IMR-90 (cell line): ENCODE data around the gene SH2D4B. TPM values are rescaled to one million over a fixed set of nuclear protein-coding genes. Genes with fewer than 3 reads are reported as not detected.

ENCODE experiments used
- ATAC-seq: fragments of 200-7000 bp; cut with Tn5 transposase; 2 replicates; pipeline ENCODE4 v1.9.1; 2020; ENCODE audit warnings: low read depth, mild to moderate bottlenecking, moderate library complexity
- BruUV-seq: library from RNA; stranded (reverse); fragments of 400-500 nt; replicated peaks from 2 replicates; lab custom pipeline; 2021; lab: Mats Ljungman, UMichigan
- CTCF ChIA-PET: fragments of 300-600 bp; formaldehyde crosslinking; extraction: SDS; loops from one replicate; lab custom pipeline; 2021; ENCODE audit warnings: antibody characterized with exemption; lab: Yijun Ruan, JAX
- POLR2A ChIA-PET: fragments of 300-600 bp; sonication (Branson Sonifier 250); formaldehyde crosslinking; loops from one replicate; lab custom pipeline; 2022; ENCODE audit warnings: antibody characterized with exemption; ENCODE audit not compliant: unreplicated experiment; lab: Charles Lee
- DNase-seq: peaks from one replicate; pipeline ENCODE4 v3.0.0; 2013
- H2AFZ ChIP-seq: replicated peaks from 2 replicates; pipeline ENCODE3; 2013; ENCODE audit warnings: low read length, mild to moderate bottlenecking; ENCODE audit not compliant: poor library complexity
- H2AK5ac ChIP-seq: 2 replicates; pipeline ENCODE4 v1.6.1; 2013; ENCODE audit warnings: low read depth, low read length, inconsistent platforms
- H2AK9ac ChIP-seq: replicated peaks from 2 replicates; pipeline ENCODE3; 2013; ENCODE audit warnings: mild to moderate bottlenecking, low read depth, low read length, moderate library complexity; ENCODE audit not compliant: poor library complexity
- H2BK120ac ChIP-seq: 2 replicates; pipeline ENCODE4 v1.6.1; 2013; ENCODE audit warnings: low read depth, low read length, inconsistent platforms
- H2BK15ac ChIP-seq: 3 replicates; pipeline ENCODE4 v1.6.1; 2013; ENCODE audit warnings: low read depth, low read length, inconsistent platforms
- H2BK20ac ChIP-seq: 2 replicates; pipeline ENCODE4 v1.6.1; 2013; ENCODE audit warnings: low read depth, mild to moderate bottlenecking, inconsistent platforms, low read length, moderate library complexity
- H2BK5ac ChIP-seq: 2 replicates; pipeline ENCODE4 v1.6.1; 2013; ENCODE audit warnings: mild to moderate bottlenecking, low read depth, low read length, inconsistent platforms; ENCODE audit not compliant: poor library complexity, severe bottlenecking
- H3K14ac ChIP-seq: replicated peaks from 2 replicates; pipeline ENCODE4 v1.6.1; 2013; ENCODE audit warnings: low read depth, low read length, inconsistent platforms
- H3K18ac ChIP-seq: 2 replicates; pipeline ENCODE4 v1.6.1; 2013; ENCODE audit warnings: low read depth, low read length, control low read depth
- H3K23ac ChIP-seq: 2 replicates; pipeline ENCODE4 v1.6.1; 2013; ENCODE audit warnings: low read depth, low read length, inconsistent platforms
- H3K27ac ChIP-seq: 2 replicates; pipeline ENCODE4 v1.5.1; 2013; ENCODE audit warnings: mild to moderate bottlenecking, control low read depth, low read length; ENCODE audit not compliant: insufficient read depth
- H3K27me3 ChIP-seq: 2 replicates; pipeline ENCODE4 v1.6.1; 2013; ENCODE audit warnings: low read length; ENCODE audit not compliant: control insufficient read depth, insufficient read depth
- H3K36me3 ChIP-seq: 2 replicates; pipeline ENCODE4 v1.6.1; 2013; ENCODE audit warnings: low read length, mixed read lengths; ENCODE audit not compliant: control insufficient read depth, insufficient read depth
- H3K4ac ChIP-seq: 2 replicates; pipeline ENCODE4 v1.6.1; 2013; ENCODE audit warnings: low read depth, low read length, inconsistent platforms
- H3K4me1 ChIP-seq: 2 replicates; pipeline ENCODE4 v1.6.1; 2013; ENCODE audit warnings: low read length, mixed read lengths; ENCODE audit not compliant: control insufficient read depth, insufficient read depth
- H3K4me2 ChIP-seq: 2 replicates; pipeline ENCODE4 v1.6.1; 2013; ENCODE audit warnings: low read depth, mild to moderate bottlenecking, control low read depth, low read length, moderate library complexity
- H3K4me3 ChIP-seq: 2 replicates; pipeline ENCODE4 v1.5.1; 2013; ENCODE audit warnings: low read depth, mild to moderate bottlenecking, control low read depth, low read length, moderate library complexity; ENCODE audit not compliant: insufficient read depth
- H3K56ac ChIP-seq: 2 replicates; pipeline ENCODE4 v1.6.1; 2013; ENCODE audit warnings: low read length, inconsistent platforms; ENCODE audit not compliant: insufficient read depth; ENCODE audit errors: extremely low read depth
- H3K79me1 ChIP-seq, 2 experiments: 2 replicates each; pipeline ENCODE4 v1.6.1; 2013; ENCODE audit warnings: low read length in 2 of 2, inconsistent platforms in 1 of 2, low read depth in 1 of 2
- H3K9ac ChIP-seq: 2 replicates; pipeline ENCODE4 v1.6.1; 2013; ENCODE audit warnings: low read depth, low read length, control low read depth
- H3K9me1 ChIP-seq: 2 replicates; pipeline ENCODE4 v1.6.1; 2013; ENCODE audit warnings: low read length, inconsistent platforms; ENCODE audit not compliant: insufficient read depth
- H3K9me3 ChIP-seq: 2 replicates; pipeline ENCODE4 v1.6.1; 2013; ENCODE audit warnings: low read length; ENCODE audit not compliant: control insufficient read depth, insufficient read depth
- H4K20me1 ChIP-seq: 2 replicates; pipeline ENCODE4 v1.6.1; 2013; ENCODE audit warnings: low read length, inconsistent platforms; ENCODE audit not compliant: insufficient read depth
- H4K5ac ChIP-seq: 2 replicates; pipeline ENCODE4 v1.6.1; 2013; ENCODE audit warnings: mild to moderate bottlenecking, low read depth, low read length, control low read depth
- H4K8ac ChIP-seq, 2 experiments: 2 replicates each; pipeline ENCODE4 v1.6.1; 2013; ENCODE audit warnings: low read depth in 2 of 2, low read length in 2 of 2, control low read depth in 1 of 2, inconsistent platforms in 1 of 2
- H4K91ac ChIP-seq: 2 replicates; pipeline ENCODE4 v1.6.1; 2013; ENCODE audit warnings: low read depth, low read length, inconsistent platforms; ENCODE audit not compliant: insufficient read depth
- BHLHE40 ChIP-seq: fragments of 150-350 bp; IDR thresholded peaks from 2 replicates; pipeline ENCODE4 v1.6.1; 2016; ENCODE audit warnings: mild to moderate bottlenecking, low read depth, low read length
- CHD1 ChIP-seq: IDR thresholded peaks from 2 replicates; pipeline ENCODE4 v1.6.1; 2012; ENCODE audit warnings: low read depth, low read length, improper control_type of control experiment
- ELK1 ChIP-seq: fragments of 150-350 bp; IDR thresholded peaks from 2 replicates; pipeline ENCODE4 v1.6.1; 2016; ENCODE audit warnings: low read depth, mild to moderate bottlenecking, low read length, moderate library complexity, borderline replicate concordance
- FOS ChIP-seq: fragments of 150-350 bp; IDR thresholded peaks from 2 replicates; pipeline ENCODE4 v1.6.1; 2016; ENCODE audit warnings: low read depth, low read length
- MAFK ChIP-seq: IDR thresholded peaks from 2 replicates; pipeline ENCODE4 v1.6.1; 2012; ENCODE audit warnings: low read depth, low read length, improper control_type of control experiment
- MAZ ChIP-seq: IDR thresholded peaks from 2 replicates; pipeline ENCODE4 v1.6.1; 2012; ENCODE audit warnings: low read depth, mild to moderate bottlenecking, low read length, improper control_type of control experiment, moderate library complexity, borderline replicate concordance
- MXI1 ChIP-seq: IDR thresholded peaks from 2 replicates; pipeline ENCODE4 v1.6.1; 2012; ENCODE audit warnings: low read depth, mild to moderate bottlenecking, low read length, moderate library complexity, borderline replicate concordance
- RAD21 ChIP-seq: IDR thresholded peaks from 2 replicates; pipeline ENCODE4 v1.6.1; 2012; ENCODE audit warnings: low read length, improper control_type of control experiment
- RCOR1 ChIP-seq: IDR thresholded peaks from 2 replicates; pipeline ENCODE4 v1.6.1; 2012; ENCODE audit warnings: mild to moderate bottlenecking, low read length, improper control_type of control experiment; ENCODE audit not compliant: insufficient replicate concordance
- SMC3 ChIP-seq: fragments of 150-350 bp; IDR thresholded peaks from 2 replicates; pipeline ENCODE4 v1.6.1; 2016; ENCODE audit warnings: low read depth, mild to moderate bottlenecking, antibody characterized with exemption, low read length, moderate library complexity
- WGBS, 2 experiments: methylation state at CpG; one replicate each; pipeline versions ENCODE4 v1.1.5 to v1.1.7; 2013; ENCODE audit warnings: missing lambda C conversion rate in 2 of 2; ENCODE audit not compliant: insufficient read length in 1 of 2; ENCODE audit errors: extremely low coverage in 2 of 2; 5-methylcytosine and 5-hydroxymethylcytosine counted together
- dilution Hi-C: fragments of 300-500 bp; cut with HindIII; formaldehyde crosslinking; loops from one replicate; pipeline ENCODE4 v1.14.3; 2018; ENCODE audit warnings: low sequenced_read_pairs; ENCODE audit not compliant: unreplicated experiment
- in situ Hi-C: fragments of 300-500 bp; cut with MboI; formaldehyde crosslinking; loops from 3 replicates; pipeline ENCODE4 v1.14.3; 2019; ENCODE audit warnings: low sequenced_read_pairs, inconsistent platforms, mixed read lengths
- intact Hi-C: fragments of 100-400 bp; cut with micrococcal nuclease; formaldehyde crosslinking; loops from 2 replicates; pipeline ENCODE4 v1.10.0; 2022
- polyA plus RNA-seq, 3 experiments: library from polyadenylated mRNA; depleted of rRNA; stranded (reverse); fragments of >200 nt; gene quantifications; 2 replicates each; pipeline ENCODE4 v1.2.3, GENCODE V29; 2012; ENCODE audit warnings: low replicate concordance in 1 of 3
- total RNA-seq: library from RNA; depleted of rRNA; stranded (reverse); fragments of >200 nt; gene quantifications from 2 replicates; pipeline ENCODE4 v1.2.3, GENCODE V29; 2012
- TF ChIP-seq, protein P1 (sequence below): conservative IDR thresholded peaks from 2 replicates; pipeline ENCODE4 v1.5.1; 2012; ENCODE audit warnings: mild to moderate bottlenecking, low read depth, low read length, improper control_type of control experiment

SH2D4B gene
- total and polyA plus RNA-seq, 2 of the 4 experiments (the other 2 are of a cell fraction), result not detected

DNA sequence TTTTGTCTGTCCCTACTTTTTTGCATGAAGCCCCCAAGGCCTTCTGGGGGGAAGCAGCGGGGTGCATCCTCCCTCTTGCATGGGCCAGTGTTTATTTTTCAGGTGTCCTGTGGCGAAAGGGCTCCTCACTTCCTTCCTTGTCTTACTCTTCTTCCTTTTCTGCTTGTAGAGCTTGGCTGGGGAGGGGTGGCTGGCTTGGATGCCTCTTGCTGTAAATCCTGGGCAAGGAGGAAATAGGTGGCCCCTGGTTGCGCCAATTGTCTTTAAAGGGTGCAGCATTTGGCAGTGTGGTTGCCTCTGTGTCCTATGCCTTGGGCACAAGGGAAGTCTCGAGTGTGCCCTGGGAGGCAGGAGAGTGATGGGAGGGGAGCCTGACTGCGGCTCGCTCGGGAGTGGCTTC is 95.0 kb downstream of the SH2D4B start:
- no peak overlapping the region for H2BK120ac ChIP-seq
- no peak overlapping the region for H2BK20ac ChIP-seq
- POLR2A ChIA-PET, result no interaction called here
- H2AK5ac ChIP-seq, result no peak overlapping the region
- H3K4me1 ChIP-seq, result no peaks in the 10 kb centered on the region
- no peak overlapping the region for H3K56ac ChIP-seq
- no peak overlapping the region for H3K4me2 ChIP-seq
- in situ Hi-C loops (no loop called here), dilution Hi-C loops (no loop called here), intact Hi-C loops (no loop called here)
- no TSS peak for BruUV-seq
- H3K27me3 ChIP-seq, result no peaks in the 10 kb centered on the region
- H3K18ac ChIP-seq, result no peak overlapping the region
- H2BK15ac ChIP-seq, result no peak overlapping the region
- no peak overlapping the region for H2BK5ac ChIP-seq
- H4K5ac ChIP-seq, result no peak overlapping the region
- no peaks in the 10 kb centered on the region for H4K20me1 ChIP-seq
- 29% methylated on average over 2 of the region's 7 CpGs; no CpG with 5 or more reads in 1 of the 2 experiments for WGBS, 2 experiments
- no peaks in the 10 kb centered on the region for H3K9me1 ChIP-seq
- no peak overlapping the region for H3K23ac ChIP-seq
- H3K9me3 ChIP-seq, result no peaks in the 10 kb centered on the region; the same call in 1 of the 2 replicates
- CTCF ChIA-PET, result no interaction called here
- no peak for TF ChIP-seq SMC3
- TF ChIP-seq CHD1, result no peak
- TF ChIP-seq, protein P1, sequence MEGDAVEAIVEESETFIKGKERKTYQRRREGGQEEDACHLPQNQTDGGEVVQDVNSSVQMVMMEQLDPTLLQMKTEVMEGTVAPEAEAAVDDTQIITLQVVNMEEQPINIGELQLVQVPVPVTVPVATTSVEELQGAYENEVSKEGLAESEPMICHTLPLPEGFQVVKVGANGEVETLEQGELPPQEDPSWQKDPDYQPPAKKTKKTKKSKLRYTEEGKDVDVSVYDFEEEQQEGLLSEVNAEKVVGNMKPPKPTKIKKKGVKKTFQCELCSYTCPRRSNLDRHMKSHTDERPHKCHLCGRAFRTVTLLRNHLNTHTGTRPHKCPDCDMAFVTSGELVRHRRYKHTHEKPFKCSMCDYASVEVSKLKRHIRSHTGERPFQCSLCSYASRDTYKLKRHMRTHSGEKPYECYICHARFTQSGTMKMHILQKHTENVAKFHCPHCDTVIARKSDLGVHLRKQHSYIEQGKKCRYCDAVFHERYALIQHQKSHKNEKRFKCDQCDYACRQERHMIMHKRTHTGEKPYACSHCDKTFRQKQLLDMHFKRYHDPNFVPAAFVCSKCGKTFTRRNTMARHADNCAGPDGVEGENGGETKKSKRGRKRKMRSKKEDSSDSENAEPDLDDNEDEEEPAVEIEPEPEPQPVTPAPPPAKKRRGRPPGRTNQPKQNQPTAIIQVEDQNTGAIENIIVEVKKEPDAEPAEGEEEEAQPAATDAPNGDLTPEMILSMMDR, result no peak
- TF ChIP-seq MAFK, result no peak
- TF ChIP-seq MAZ, result no peak
- no peak for TF ChIP-seq RCOR1
- TF ChIP-seq RAD21, result no peak
- TF ChIP-seq ELK1, result no peak
- no peak for TF ChIP-seq FOS
- no peak for TF ChIP-seq BHLHE40
- TF ChIP-seq MXI1, result no peak
- no peak overlapping the region for H3K9ac ChIP-seq
- no peaks in the 10 kb centered on the region for H3K79me1 ChIP-seq
- no peak overlapping the region for H3K4ac ChIP-seq
- H4K91ac ChIP-seq, result no peak overlapping the region
- H2AFZ ChIP-seq, result no peak overlapping the region
- H3K27ac ChIP-seq, result no peak overlapping the region
- H3K14ac ChIP-seq, result no peak overlapping the region
- ATAC-seq, result no peak
- no peak overlapping the region for H4K8ac ChIP-seq
- H2AK9ac ChIP-seq, result no peak overlapping the region
- no peak overlapping the region for H3K4me3 ChIP-seq
- no peak for DNase-seq
- no peaks in the 10 kb centered on the region for H3K36me3 ChIP-seq
